Activated CD8-positive, alpha-beta T cell treated with anti-CD3 and anti-CD28 coated beads, Interleukin-2, amount 10 ng/mL, durations not matched to agents 7 days and 5 days (primary cell): ENCODE measurements around the gene CASP3. TPM values are rescaled to one million over a fixed set of nuclear protein-coding genes. Genes with fewer than 3 reads are reported as not detected.
"Not testable (repeated sequence)": the region's sequence is repeated elsewhere in the genome, so short reads cannot be mapped to it uniquely, and the experiment has no call there.

Experiments
- ATAC-seq: fragments of 150-1000 bp; cut with Tn5 transposase; one replicate; pipeline ENCODE4 v1.10.0; 2021; ENCODE audit warnings: moderate library complexity
- CTCF ChIA-PET: fragments of 350-600 bp; sonication (Branson Sonifier 250); formaldehyde crosslinking; loops from one replicate; lab custom pipeline; 2021; ENCODE audit warnings: antibody characterized with exemption; lab: Charles Lee
- POLR2A ChIA-PET: fragments of 350-600 bp; sonication (Branson Sonifier 250); formaldehyde crosslinking; loops from one replicate; lab custom pipeline; 2021; ENCODE audit warnings: antibody characterized with exemption; lab: Charles Lee
- DNase-seq: peaks from one replicate; pipeline ENCODE4 v3.0.0-alpha.2; 2020
- H3K27ac Mint-ChIP-seq: one replicate; pipeline ENCODE4 v1.8.0; 2021; ENCODE audit warnings: mild to moderate bottlenecking, mixed read lengths
- H3K27me3 Mint-ChIP-seq: one replicate; pipeline ENCODE4 v1.8.0; 2021; ENCODE audit warnings: low read depth, mixed read lengths
- H3K36me3 Mint-ChIP-seq: one replicate; pipeline ENCODE4 v1.8.0; 2021; ENCODE audit warnings: low read depth, mixed read lengths
- H3K4me1 Mint-ChIP-seq: one replicate; pipeline ENCODE4 v1.8.0; 2021; ENCODE audit warnings: low read depth, mixed read lengths
- H3K4me3 Mint-ChIP-seq: one replicate; pipeline ENCODE4 v1.8.0; 2021; ENCODE audit warnings: mild to moderate bottlenecking, mixed read lengths
- H3K9me3 Mint-ChIP-seq: one replicate; pipeline ENCODE4 v1.8.0; 2022; ENCODE audit warnings: mixed read lengths; ENCODE audit not compliant: insufficient read depth
- total RNA-seq, 2 experiments: library from RNA; stranded (reverse); gene quantifications; one replicate each; pipeline ENCODE4 v1.2.3, GENCODE V29; 2021

CASP3 gene
- total RNA-seq, 2 experiments from 2014 or later: 71.7 to 78.0 TPM

- H3K27ac Mint-ChIP-seq: no peak overlapping the region
- CTCF ChIA-PET: interaction anchor here (0.7 kb wide), 1 partner anchor 350 kb away, joined by 3 read pairs; no protein-coding TSS in a partner anchor
These were observed 34.7 kb downstream of the CASP3 start for GRCh38 chr4:184614509-184614908.

GRCh38 chr4:184613405-184613804 is 35.8 kb downstream of the CASP3 start:
- ATAC-seq (no peak), DNase-seq (no peak)
- POLR2A ChIA-PET: no interaction called here
- H3K4me3 Mint-ChIP-seq: no peak overlapping the region
- H3K36me3 Mint-ChIP-seq: peaks cover 8% of the 10 kb centered on the region
- H3K27ac Mint-ChIP-seq: no peak overlapping the region
- CTCF ChIA-PET: no interaction called here
- H3K27me3 Mint-ChIP-seq: no peaks in the 10 kb centered on the region
- peaks cover 4% of the 10 kb centered on the region for H3K9me3 Mint-ChIP-seq
- no peaks in the 10 kb centered on the region for H3K4me1 Mint-ChIP-seq

More at GRCh38 chr4:184614509-184614908, 34.7 kb downstream of the CASP3 start:
- Mint-ChIP-seq H3K9me3 (peaks cover 4% of the 10 kb centered on the region), H3K4me3 (no peak overlapping the region), H3K36me3 (peaks cover 8% of the 10 kb centered on the region), H3K4me1 (no peaks in the 10 kb centered on the region), H3K27me3 (no peaks in the 10 kb centered on the region)
- ATAC-seq: no peak
- no peak for DNase-seq
- POLR2A ChIA-PET: no interaction called here

- H3K9me3 Mint-ChIP-seq: peaks cover 4% of the 10 kb centered on the region
- no peak for DNase-seq
- no peak overlapping the region for H3K27ac Mint-ChIP-seq
- ChIA-PET POLR2A (no interaction called here), CTCF (interaction anchor here (1.0 kb wide), 1 partner anchor 12 kb away, joined by 3 read pairs; no protein-coding TSS in a partner anchor)
- H3K36me3 Mint-ChIP-seq: peaks cover 8% of the 10 kb centered on the region
- H3K27me3 Mint-ChIP-seq: no peaks in the 10 kb centered on the region
- H3K4me3 Mint-ChIP-seq: no peak overlapping the region
- no peaks in the 10 kb centered on the region for H3K4me1 Mint-ChIP-seq
- no peak for ATAC-seq
These were observed 37.2 kb downstream of the CASP3 start for GRCh38 chr4:184612074-184612473.

- H3K4me3 Mint-ChIP-seq, POLR2A ChIA-PET, H3K4me1 Mint-ChIP-seq, ATAC-seq, CTCF ChIA-PET, DNase-seq, H3K27ac Mint-ChIP-seq: not testable (repeated sequence)
- peaks cover 14% of the 10 kb centered on the region for H3K36me3 Mint-ChIP-seq
- peaks cover 29% of the 10 kb centered on the region for H3K9me3 Mint-ChIP-seq
- H3K27me3 Mint-ChIP-seq: peaks cover 18% of the 10 kb centered on the region
These were observed 41.8 kb downstream of the CASP3 start for GRCh38 chr4:184607429-184607828.

GRCh38 chr4:184602857-184603256 is 46.4 kb downstream of the CASP3 start:
- POLR2A ChIA-PET, ATAC-seq, CTCF ChIA-PET, H3K27ac Mint-ChIP-seq, DNase-seq, H3K4me3 Mint-ChIP-seq: not testable (repeated sequence)
- Mint-ChIP-seq H3K4me1 (peaks cover 32% of the 10 kb centered on the region), H3K27me3 (peaks cover 22% of the 10 kb centered on the region), H3K36me3 (peaks cover 14% of the 10 kb centered on the region), H3K9me3 (peaks cover 29% of the 10 kb centered on the region)

GRCh38 chr4:184600982-184601381 is 48.3 kb downstream of the CASP3 start:
- peak overlapping the region; percentile 64 for H3K27ac Mint-ChIP-seq

GRCh38 chr4:184599492-184600135 is 49.6 kb downstream of the CASP3 start:
- ATAC-seq (no peak), DNase-seq (no peak)
- H3K4me3 Mint-ChIP-seq: no peak overlapping the region
- H3K4me1 Mint-ChIP-seq: peaks cover 32% of the 10 kb centered on the region
- CTCF ChIA-PET: interaction anchor here (1.2 kb wide), 1 partner anchor 12 kb away, joined by 3 read pairs; no protein-coding TSS in a partner anchor
- peaks cover 7% of the 10 kb centered on the region for H3K27me3 Mint-ChIP-seq
- no peak overlapping the region for H3K27ac Mint-ChIP-seq
- POLR2A ChIA-PET: interaction anchor here (0.9 to 1.0 kb wide), 2 partner anchors 37 to 40 kb away, joined by 3 to 4 read pairs; no protein-coding TSS in a partner anchor
- peaks cover 18% of the 10 kb centered on the region for H3K9me3 Mint-ChIP-seq
- H3K36me3 Mint-ChIP-seq: peaks cover 10% of the 10 kb centered on the region

More at GRCh38 chr4:184600982-184601381, 48.3 kb downstream of the CASP3 start:
- Mint-ChIP-seq H3K4me3 (peak overlapping the region; percentile 22), H3K4me1 (peaks cover 32% of the 10 kb centered on the region), H3K36me3 (peaks cover 12% of the 10 kb centered on the region), H3K27me3 (peaks cover 14% of the 10 kb centered on the region), H3K9me3 (peaks cover 27% of the 10 kb centered on the region)
- peak; percentile 69 for ATAC-seq
- DNase-seq: peak; percentile 59
- CTCF ChIA-PET, POLR2A ChIA-PET: not testable (repeated sequence)

GRCh38 chr4:184598753-184599491 is 50.3 kb downstream of the CASP3 start:
- peaks cover 14% of the 10 kb centered on the region for H3K9me3 Mint-ChIP-seq
- H3K4me3 Mint-ChIP-seq: no peak overlapping the region
- ChIA-PET CTCF (interaction anchor here (0.6 to 1.2 kb wide), 2 partner anchors 13 to 335 kb away, joined by 3 read pairs; no protein-coding TSS in a partner anchor), POLR2A (interaction anchor here (0.9 to 1.0 kb wide), 2 partner anchors 37 to 40 kb away, joined by 3 to 4 read pairs; no protein-coding TSS in a partner anchor)
- ATAC-seq (no peak), DNase-seq (no peak)
- H3K27me3 Mint-ChIP-seq: peaks cover 7% of the 10 kb centered on the region
- H3K27ac Mint-ChIP-seq: no peak overlapping the region
- peaks cover 32% of the 10 kb centered on the region for H3K4me1 Mint-ChIP-seq
- peaks cover 9% of the 10 kb centered on the region for H3K36me3 Mint-ChIP-seq

- POLR2A ChIA-PET: no interaction called here
- DNase-seq (no peak), ATAC-seq (no peak)
- Mint-ChIP-seq H3K4me1 (peaks cover 25% of the 10 kb centered on the region), H3K9me3 (no peaks in the 10 kb centered on the region), H3K27ac (no peak overlapping the region), H3K36me3 (no peaks in the 10 kb centered on the region), H3K4me3 (no peak overlapping the region), H3K27me3 (no peaks in the 10 kb centered on the region)
- CTCF ChIA-PET: interaction anchor here (1.1 kb wide), 1 partner anchor 9 kb away, joined by 4 read pairs; no protein-coding TSS in a partner anchor
These were observed 52.5 kb downstream of the CASP3 start for GRCh38 chr4:184596617-184597185.

- ATAC-seq (no peak), DNase-seq (no peak)
- Mint-ChIP-seq H3K27ac (no peak overlapping the region), H3K36me3 (no peaks in the 10 kb centered on the region), H3K9me3 (no peaks in the 10 kb centered on the region), H3K27me3 (no peaks in the 10 kb centered on the region), H3K4me3 (no peak overlapping the region), H3K4me1 (peaks cover 19% of the 10 kb centered on the region)
- CTCF ChIA-PET: interaction anchor here (1.1 kb wide), 1 partner anchor 10 kb away, joined by 4 read pairs; no protein-coding TSS in a partner anchor
- POLR2A ChIA-PET: no interaction called here
These were observed 53.1 kb downstream of the CASP3 start for GRCh38 chr4:184596044-184596616.

- H3K9me3 Mint-ChIP-seq: no peaks in the 10 kb centered on the region
- H3K36me3 Mint-ChIP-seq: no peaks in the 10 kb centered on the region
- ChIA-PET CTCF (no interaction called here), POLR2A (interaction anchor here (0.7 kb wide), 1 partner anchor 121 kb away, joined by 6 read pairs; the partner anchor contains the start of gene IRF2)
- ATAC-seq: no peak
- H3K4me3 Mint-ChIP-seq: no peak overlapping the region
- no peaks in the 10 kb centered on the region for H3K27me3 Mint-ChIP-seq
- no peak for DNase-seq
- peaks cover 12% of the 10 kb centered on the region for H3K4me1 Mint-ChIP-seq
- H3K27ac Mint-ChIP-seq: no peak overlapping the region
These were observed 53.8 kb downstream of the CASP3 start for GRCh38 chr4:184595430-184595829.
